Stomach (tissue), 9 donors: ENCODE measurements around the gene VAPB. TPM values are rescaled to one million over a fixed set of nuclear protein-coding genes. Genes with fewer than 3 reads are reported as not detected.
A peak's percentile ranks its signal among the peaks of the same experiment; 100 is the strongest.

Experiments used
- DNase-seq, 2 donors: peaks; one replicate each; pipeline versions ENCODE4 v3.0.0 to v3.0.0-alpha.2; 2013 to 2019
- H3K27ac ChIP-seq, 5 donors: fragments of 200-600 bp in 4 of 5; sonication (generic) in 4 of 5; one replicate each; pipeline ENCODE4 v1.5.1; 2013 to 2019; ENCODE audit warnings: mild to moderate bottlenecking in 1 of 5, moderate library complexity in 1 of 5
- H3K27me3 ChIP-seq, 3 donors: fragments of 200-600 bp; sonication (generic); one replicate each; pipeline ENCODE4 v1.5.1; 2017 to 2019; ENCODE audit warnings: mixed run types in 1 of 3
- H3K36me3 ChIP-seq, 4 donors: fragments of 200-600 bp; sonication (generic); 1 replicate in 3 of 4; 2 replicates in 1 of 4; pipeline ENCODE4 v1.5.1; 2016 to 2019
- H3K4me1 ChIP-seq, 4 donors: fragments of 200-600 bp; sonication (generic); one replicate each; pipeline ENCODE4 v1.5.1; 2016 to 2019
- H3K4me3 ChIP-seq, 4 donors: fragments of 200-600 bp; sonication (generic) in 3 of 4; one replicate each; pipeline ENCODE4 v1.5.1; 2016 to 2019; ENCODE audit warnings: mild to moderate bottlenecking in 1 of 4
- H3K9me3 ChIP-seq, 4 donors: fragments of 200-600 bp; sonication (generic); one replicate each; pipeline ENCODE4 v1.5.1; 2016 to 2019
- CTCF ChIP-seq, 7 experiments: fragments of 450-650 bp in 4 of 7; fragments of 200-600 bp in 3 of 7; sonication (generic) in 3 of 7; IDR thresholded peaks; one replicate each; pipeline ENCODE4 v1.5.1; 2016 to 2019; ENCODE audit warnings: antibody characterized with exemption in 7 of 7, control low read depth in 2 of 7, mild to moderate bottlenecking in 1 of 7
- EP300 ChIP-seq: sonication (generic); formaldehyde crosslinking; IDR thresholded peaks from one replicate; pipeline ENCODE4 v1.6.1; 2017; ENCODE audit warnings: antibody characterized with exemption
- POLR2A ChIP-seq, 4 donors: fragments of 450-650 bp; IDR thresholded peaks; one replicate each; pipeline ENCODE4 v1.6.1; 2016; ENCODE audit warnings: antibody characterized with exemption in 4 of 4, control low read depth in 2 of 4, mild to moderate bottlenecking in 1 of 4, moderate library complexity in 1 of 4
- POLR2AphosphoS5 ChIP-seq, 3 donors: sonication (generic); formaldehyde crosslinking; IDR thresholded peaks; one replicate each; pipeline ENCODE4 v1.6.1; 2016; ENCODE audit warnings: antibody characterized with exemption in 3 of 3
- WGBS, 5 donors: extraction: QIAGEN DNeasy Blood & Tissue Kit in 3 of 5; methylation state at CpG; one replicate each; pipeline versions ENCODE4 v1.1.5 to v1.1.7; 2013 to 2018; 5-methylcytosine and 5-hydroxymethylcytosine counted together
- intact Hi-C: fragments of 100-400 bp; cut with DNase I; formaldehyde crosslinking; loops from one replicate; pipeline ENCODE4 v1.15.1; 2023; ENCODE audit warnings: low total_unique reads
- polyA plus RNA-seq, 3 donors: library from polyadenylated mRNA; stranded (reverse); fragments of 200-250 nt; gene quantifications; one replicate each; pipeline ENCODE4 v1.2.3, GENCODE V29; 2013
- total RNA-seq, 5 donors: library from RNA; depleted of rRNA; stranded (reverse); fragments of >200 nt; gene quantifications; one replicate each; pipeline versions ENCODE4 v1.1.0 to v1.2.3, GENCODE V29; 2014 to 2016
- donor health status: healthy with polysubstance abuse.
- donor health status: Bipolar disorder and iron deficiency.
- donor health status: healthy.

The VAPB gene
- total and polyA plus RNA-seq, 8 donors, result 7.6 to 40.6 (median 18.2) TPM

DNA sequence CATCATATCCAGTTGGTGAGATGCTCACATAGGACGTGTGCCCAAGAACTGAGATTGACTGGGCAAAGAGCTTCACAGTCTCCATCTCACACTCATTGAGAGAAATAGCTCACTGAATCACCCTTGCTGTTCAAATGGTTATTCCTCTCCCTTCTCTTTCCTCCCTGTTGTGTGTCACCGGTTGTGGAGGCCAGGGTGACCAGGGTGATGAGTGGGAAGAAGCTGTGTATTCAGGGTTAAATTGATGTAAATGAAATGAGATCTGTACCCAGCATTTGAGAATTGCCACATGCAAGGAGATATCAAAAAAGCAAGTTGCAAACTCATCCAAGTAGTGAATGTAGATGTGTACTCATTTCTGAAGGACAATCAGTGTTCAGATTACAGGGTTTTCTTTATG, 36.6 kb upstream of the VAPB start:
- no peak overlapping the region for H3K4me3 ChIP-seq
- no peak for TF ChIP-seq CTCF (IDR thresholded peaks at IDR 0.05)
- no peak for TF ChIP-seq POLR2AphosphoS5 (IDR thresholded peaks at IDR 0.05)
- TF ChIP-seq POLR2A (IDR thresholded peaks at IDR 0.05), result no peak
- no peak for TF ChIP-seq EP300
- H3K9me3 ChIP-seq, result no peaks in the 10 kb centered on the region
- no peak for DNase-seq
- no peaks in the 10 kb centered on the region for H3K27me3 ChIP-seq
- H3K4me1 ChIP-seq, result no peaks in the 10 kb centered on the region
- intact Hi-C loops, result no loop called here
- 87 to 92% (median 90%) methylated on average over 2 of the region's 2 CpGs for WGBS, 5 donors
- no peak overlapping the region for H3K27ac ChIP-seq
- H3K36me3 ChIP-seq, result peaks cover 0 to 64% (median 58%) of the 10 kb centered on the region in 4 donors

DNA sequence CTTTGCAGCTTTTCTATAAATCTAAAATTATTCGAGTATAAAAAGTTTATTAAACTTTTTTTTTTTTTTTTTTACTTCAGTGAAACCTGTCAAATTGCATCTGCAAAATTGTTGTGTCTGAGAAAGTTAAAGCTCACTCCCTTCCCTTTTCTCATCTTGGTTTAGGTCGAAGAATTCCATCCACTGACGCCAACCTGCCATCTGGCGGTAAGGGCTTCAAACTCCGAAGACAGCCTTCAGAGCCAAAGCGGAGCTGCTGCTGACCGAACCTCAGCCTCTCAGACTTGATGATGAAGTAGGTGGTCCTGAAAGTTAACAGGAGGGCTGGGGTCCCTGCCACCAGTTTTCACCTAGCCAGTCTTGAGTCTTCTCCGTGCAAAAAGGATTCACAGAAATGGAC, 29.6 kb upstream of the VAPB start:
- H3K9me3 ChIP-seq, result no peaks in the 10 kb centered on the region
- H3K4me1 ChIP-seq, result peaks cover 0 to 3% (median 0%) of the 10 kb centered on the region in 4 donors
- DNase-seq, result peak in 1 of 2 donors; percentile 33
- intact Hi-C loops, result no loop called here
- H3K27me3 ChIP-seq, result no peaks in the 10 kb centered on the region
- H3K36me3 ChIP-seq, result peaks cover 10 to 98% (median 83%) of the 10 kb centered on the region in 4 donors
- WGBS, 5 donors, result 79 to 87% (median 86%) methylated on average over 8 of the region's 8 CpGs
- no peak overlapping the region for H3K27ac ChIP-seq
- TF ChIP-seq POLR2A (IDR thresholded peaks at IDR 0.05), result no peak
- TF ChIP-seq POLR2AphosphoS5 (IDR thresholded peaks at IDR 0.05), result no peak
- TF ChIP-seq CTCF (IDR thresholded peaks at IDR 0.05), result no peak
- TF ChIP-seq EP300, result no peak
- H3K4me3 ChIP-seq, result no peak overlapping the region

- H3K4me1 ChIP-seq, result peaks cover 0 to 3% (median 2%) of the 10 kb centered on the region in 4 donors
- DNase-seq, result no peak
- H3K27ac ChIP-seq, result no peak overlapping the region
- H3K27me3 ChIP-seq, result no peaks in the 10 kb centered on the region
- no peak overlapping the region for H3K4me3 ChIP-seq
- intact Hi-C loops, result no loop called here
- TF ChIP-seq EP300 (no peak), CTCF (IDR thresholded peaks at IDR 0.05) (no peak), POLR2AphosphoS5 (IDR thresholded peaks at IDR 0.05) (no peak), POLR2A (IDR thresholded peaks at IDR 0.05) (no peak)
- H3K9me3 ChIP-seq, result no peaks in the 10 kb centered on the region
- H3K36me3 ChIP-seq, result peaks cover 10 to 94% (median 77%) of the 10 kb centered on the region in 4 donors
Observed at GRCh38 chr20:58360936-58361335, 28.1 kb upstream of the VAPB start.

DNA sequence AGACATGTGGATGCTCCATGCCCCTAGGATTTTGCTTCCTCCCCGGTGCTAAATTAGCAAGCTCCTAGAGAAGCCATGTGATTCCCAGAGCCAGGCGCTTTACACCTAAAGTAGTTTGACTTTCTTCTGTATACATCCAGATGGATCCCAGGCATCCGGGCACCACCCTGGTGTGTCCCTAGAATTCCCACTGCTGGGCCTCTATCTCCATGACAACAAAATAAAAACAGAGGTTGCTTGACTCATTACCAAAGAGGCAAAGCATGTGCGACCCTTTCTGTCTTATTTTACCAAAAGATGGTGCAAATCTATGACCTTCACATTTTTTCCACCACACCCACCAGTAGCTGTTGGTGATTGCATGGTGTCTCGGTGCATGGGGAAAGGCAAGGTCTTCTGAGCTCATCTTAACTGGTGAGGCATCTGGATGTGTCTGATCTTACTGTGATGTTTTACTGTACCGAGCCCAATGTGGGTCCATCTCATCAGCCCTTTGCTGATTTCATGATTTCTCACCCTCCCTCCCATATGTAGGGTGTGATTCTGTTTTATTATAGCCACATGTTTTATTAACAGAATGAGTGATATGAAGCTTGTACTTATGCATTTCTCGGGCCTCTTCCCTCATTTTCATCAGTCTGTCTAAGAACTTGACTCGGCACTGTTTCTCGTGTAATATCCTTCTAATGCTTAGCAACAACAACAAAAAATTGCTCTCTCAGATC, 27.4 kb upstream of the VAPB start:
- 72 to 88% (median 75%) methylated on average over 9 of the region's 9 CpGs for whole genome bisulfite sequencing, 5 donors
- DNase-seq, result peak in 1 of 2 donors; percentile 47
- Histone ChIP-seq H3K4me1 (peaks cover 0 to 10% (median 3%) of the 10 kb centered on the region in 4 donors), H3K4me3 (no peak overlapping the region), H3K9me3 (no peaks in the 10 kb centered on the region), H3K36me3 (peaks cover 10 to 94% (median 73%) of the 10 kb centered on the region in 4 donors), H3K27ac (no peak overlapping the region), H3K27me3 (no peaks in the 10 kb centered on the region)
- TF ChIP-seq POLR2A (IDR thresholded peaks at IDR 0.05) (no peak), CTCF (IDR thresholded peaks at IDR 0.05) (no peak), EP300 (no peak), POLR2AphosphoS5 (IDR thresholded peaks at IDR 0.05) (no peak)
- intact Hi-C loops, result no loop called here
